MM.1S (cell line): ENCODE measurements around the gene LIX1.

Experiments used
- EZH2 ChIP-seq: fragments of 300-600 bp; sonication (generic); optimal IDR thresholded peaks from 2 replicates; pipeline ENCODE3; 2017; ENCODE audit warnings: low read depth, mild to moderate bottlenecking, antibody characterized with exemption, low read length, mixed read lengths
- EZH2phosphoT487 ChIP-seq: fragments of 300-600 bp; sonication (generic); IDR thresholded peaks from 2 replicates; pipeline ENCODE4 v1.6.1; 2018; ENCODE audit warnings: antibody characterized with exemption, low read length
- TF ChIP-seq, protein P1 (sequence below): fragments of 300-600 bp; sonication (generic); IDR thresholded peaks from 2 replicates; pipeline ENCODE4 v1.5.1; 2016; ENCODE audit warnings: antibody characterized with exemption, low read length, mixed read lengths

DNA sequence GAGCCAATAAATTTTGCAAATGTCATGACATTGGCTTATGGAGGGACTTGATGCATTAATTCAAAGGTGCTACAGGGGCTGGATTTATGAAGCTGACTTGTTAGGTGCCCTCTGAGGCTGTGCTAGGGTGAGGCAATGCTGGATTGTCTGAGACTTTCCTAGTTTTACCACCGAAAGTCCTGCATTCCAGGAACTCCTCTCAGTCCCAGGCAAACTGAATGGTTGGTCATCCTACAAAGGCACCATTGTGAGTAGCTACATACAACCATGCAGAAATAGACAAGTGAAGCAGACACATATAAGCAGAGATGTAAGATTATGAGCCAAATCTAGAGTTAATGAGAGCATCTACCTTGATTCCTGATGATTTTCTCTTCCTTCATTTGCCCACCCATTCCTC lies 95.3 kb downstream of the LIX1 start:
- TF ChIP-seq, protein P1, sequence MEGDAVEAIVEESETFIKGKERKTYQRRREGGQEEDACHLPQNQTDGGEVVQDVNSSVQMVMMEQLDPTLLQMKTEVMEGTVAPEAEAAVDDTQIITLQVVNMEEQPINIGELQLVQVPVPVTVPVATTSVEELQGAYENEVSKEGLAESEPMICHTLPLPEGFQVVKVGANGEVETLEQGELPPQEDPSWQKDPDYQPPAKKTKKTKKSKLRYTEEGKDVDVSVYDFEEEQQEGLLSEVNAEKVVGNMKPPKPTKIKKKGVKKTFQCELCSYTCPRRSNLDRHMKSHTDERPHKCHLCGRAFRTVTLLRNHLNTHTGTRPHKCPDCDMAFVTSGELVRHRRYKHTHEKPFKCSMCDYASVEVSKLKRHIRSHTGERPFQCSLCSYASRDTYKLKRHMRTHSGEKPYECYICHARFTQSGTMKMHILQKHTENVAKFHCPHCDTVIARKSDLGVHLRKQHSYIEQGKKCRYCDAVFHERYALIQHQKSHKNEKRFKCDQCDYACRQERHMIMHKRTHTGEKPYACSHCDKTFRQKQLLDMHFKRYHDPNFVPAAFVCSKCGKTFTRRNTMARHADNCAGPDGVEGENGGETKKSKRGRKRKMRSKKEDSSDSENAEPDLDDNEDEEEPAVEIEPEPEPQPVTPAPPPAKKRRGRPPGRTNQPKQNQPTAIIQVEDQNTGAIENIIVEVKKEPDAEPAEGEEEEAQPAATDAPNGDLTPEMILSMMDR = no peak
- TF ChIP-seq EZH2 (no peak), EZH2phosphoT487 (no peak)
